Neural crest cell (in vitro differentiated cells): ENCODE measurements around the gene RRP9. TPM values are rescaled to one million over a fixed set of nuclear protein-coding genes. Genes with fewer than 3 reads are reported as not detected.

ENCODE experiments used
- DNase-seq: peaks from one replicate; pipeline ENCODE4 v3.0.0; 2021; ENCODE audit warnings: low read depth, mixed read lengths, low spot score
- H3K27ac Mint-ChIP-seq: one replicate; pipeline ENCODE4 v1.8.0; 2021; ENCODE audit warnings: mild to moderate bottlenecking, mixed read lengths; ENCODE audit not compliant: unreplicated experiment
- H3K27me3 Mint-ChIP-seq: 2 replicates; pipeline ENCODE4 v1.8.0; 2021; ENCODE audit warnings: low read depth, mild to moderate bottlenecking, mixed read lengths
- H3K36me3 Mint-ChIP-seq: 2 replicates; pipeline ENCODE4 v1.8.0; 2021; ENCODE audit warnings: low read depth, mild to moderate bottlenecking, mixed read lengths
- H3K4me1 Mint-ChIP-seq: 2 replicates; pipeline ENCODE4 v1.8.0; 2021; ENCODE audit warnings: mixed read lengths
- H3K4me3 Mint-ChIP-seq: one replicate; pipeline ENCODE4 v1.8.0; 2021; ENCODE audit warnings: mild to moderate bottlenecking, mixed read lengths
- H3K9me3 Mint-ChIP-seq: 2 replicates; pipeline ENCODE4 v1.8.0; 2021; ENCODE audit warnings: mixed read lengths
- total RNA-seq: library from RNA; stranded (reverse); gene quantifications from 2 replicates; pipeline ENCODE4 v1.2.1, GENCODE V29; 2021
- TF ChIP-seq, protein P1 (sequence below): fragments of 200-600 bp; sonication (generic); conservative IDR thresholded peaks from 2 replicates; pipeline ENCODE4 v1.5.0; 2021; ENCODE audit warnings: antibody characterized with exemption, mild to moderate bottlenecking

The RRP9 gene
- total RNA-seq, 1 donor from 2014 or later, result 40.1 TPM

DNA sequence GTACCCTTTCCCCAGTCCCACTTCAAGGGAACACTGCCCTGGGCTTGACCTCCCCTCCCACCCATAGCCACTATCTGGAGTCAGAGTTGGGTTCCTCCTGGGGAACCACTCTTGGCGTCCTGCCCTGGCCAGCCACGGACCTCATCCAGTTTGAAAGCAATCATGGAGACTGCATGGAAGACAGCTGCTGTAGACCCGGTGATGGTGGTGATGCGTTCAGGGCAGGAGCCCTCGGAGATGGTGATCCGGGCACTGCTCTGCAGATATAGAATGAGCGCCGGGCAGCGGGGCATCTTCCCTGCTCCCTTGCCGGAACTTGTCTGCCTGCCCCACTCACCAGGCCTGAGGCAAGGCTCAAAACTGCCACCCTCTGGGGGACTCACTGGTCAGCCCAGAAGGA is 18.7 kb upstream of the RRP9 start:
- TF ChIP-seq, protein P1, sequence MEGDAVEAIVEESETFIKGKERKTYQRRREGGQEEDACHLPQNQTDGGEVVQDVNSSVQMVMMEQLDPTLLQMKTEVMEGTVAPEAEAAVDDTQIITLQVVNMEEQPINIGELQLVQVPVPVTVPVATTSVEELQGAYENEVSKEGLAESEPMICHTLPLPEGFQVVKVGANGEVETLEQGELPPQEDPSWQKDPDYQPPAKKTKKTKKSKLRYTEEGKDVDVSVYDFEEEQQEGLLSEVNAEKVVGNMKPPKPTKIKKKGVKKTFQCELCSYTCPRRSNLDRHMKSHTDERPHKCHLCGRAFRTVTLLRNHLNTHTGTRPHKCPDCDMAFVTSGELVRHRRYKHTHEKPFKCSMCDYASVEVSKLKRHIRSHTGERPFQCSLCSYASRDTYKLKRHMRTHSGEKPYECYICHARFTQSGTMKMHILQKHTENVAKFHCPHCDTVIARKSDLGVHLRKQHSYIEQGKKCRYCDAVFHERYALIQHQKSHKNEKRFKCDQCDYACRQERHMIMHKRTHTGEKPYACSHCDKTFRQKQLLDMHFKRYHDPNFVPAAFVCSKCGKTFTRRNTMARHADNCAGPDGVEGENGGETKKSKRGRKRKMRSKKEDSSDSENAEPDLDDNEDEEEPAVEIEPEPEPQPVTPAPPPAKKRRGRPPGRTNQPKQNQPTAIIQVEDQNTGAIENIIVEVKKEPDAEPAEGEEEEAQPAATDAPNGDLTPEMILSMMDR, result no peak
- Mint-ChIP-seq H3K4me1 (peaks cover 35% of the 10 kb centered on the region), H3K36me3 (peaks cover 4% of the 10 kb centered on the region), H3K27ac (no peak overlapping the region), H3K4me3 (no peak overlapping the region), H3K9me3 (no peaks in the 10 kb centered on the region), H3K27me3 (peaks cover 5% of the 10 kb centered on the region)
- DNase-seq, result no peak

DNA sequence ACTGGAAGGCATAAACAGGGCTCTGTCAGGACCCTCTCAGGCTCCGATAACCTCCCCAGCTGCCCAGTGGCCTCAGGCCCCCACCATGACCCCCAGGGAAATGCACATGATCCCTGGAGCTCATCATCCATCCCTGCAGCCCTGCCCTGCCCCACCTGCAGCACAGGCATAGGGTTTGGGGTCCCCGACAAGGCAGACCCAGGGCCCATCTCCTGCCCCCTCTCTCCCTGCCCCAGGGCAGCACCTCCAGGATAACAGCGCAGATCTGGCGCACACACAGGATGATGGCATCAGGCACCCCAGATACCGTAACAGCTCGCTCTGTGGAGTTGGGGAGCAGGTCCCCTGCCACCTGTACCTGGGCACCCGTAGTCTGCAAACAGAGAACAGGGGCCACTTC is 17.9 kb upstream of the RRP9 start:
- Mint-ChIP-seq H3K36me3 (peaks cover 4% of the 10 kb centered on the region), H3K4me3 (no peak overlapping the region), H3K27ac (no peak overlapping the region), H3K4me1 (peaks cover 28% of the 10 kb centered on the region), H3K27me3 (peaks cover 10% of the 10 kb centered on the region), H3K9me3 (no peaks in the 10 kb centered on the region)
- TF ChIP-seq, protein P1, result no peak
- DNase-seq, result no peak

DNA sequence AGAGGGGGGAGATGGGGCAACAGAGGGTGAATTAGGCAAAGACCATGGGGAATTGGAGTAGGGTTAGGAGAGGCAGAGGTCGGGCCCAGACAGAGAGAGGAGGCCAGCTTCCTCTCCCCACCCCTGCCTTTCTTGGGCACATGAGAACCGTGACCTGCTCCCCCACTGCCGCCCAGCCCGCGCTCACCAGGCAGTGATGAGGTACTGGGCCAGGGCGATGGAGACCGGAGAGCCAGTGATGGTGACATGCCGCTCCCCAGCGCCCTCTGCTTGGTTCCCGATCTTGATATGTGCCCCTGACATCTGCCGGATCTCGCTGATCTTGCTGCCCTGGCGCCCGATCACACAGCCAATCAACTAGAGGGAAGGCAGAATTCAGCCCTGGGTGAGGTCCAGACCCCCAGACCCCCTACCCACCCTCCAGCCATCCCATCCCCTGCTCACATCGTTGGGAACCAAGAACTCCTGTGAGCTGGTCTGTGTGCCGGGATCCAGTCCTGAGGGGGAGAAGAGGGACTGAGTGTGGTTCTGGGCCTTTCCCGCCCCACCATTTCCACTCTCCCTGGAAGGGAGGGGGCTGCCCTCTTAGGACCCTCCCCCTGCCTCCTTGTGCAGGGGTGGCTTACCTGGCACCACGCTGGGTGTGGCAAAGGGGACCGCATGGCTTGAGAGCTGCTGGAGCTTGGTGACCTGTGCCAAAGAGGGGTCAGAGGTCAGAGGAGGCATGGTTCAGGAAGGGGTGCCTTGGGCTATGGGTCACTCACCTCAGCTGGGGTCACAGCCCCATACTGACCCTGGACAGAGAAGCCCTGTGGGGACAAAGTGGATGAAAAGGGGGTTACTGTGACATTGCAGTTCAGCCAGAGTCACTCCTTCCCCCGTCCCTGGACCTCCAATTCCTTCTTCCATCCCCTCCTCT is 17.2 kb upstream of the RRP9 start:
- Mint-ChIP-seq H3K36me3 (peaks cover 4% of the 10 kb centered on the region), H3K27me3 (peaks cover 17% of the 10 kb centered on the region), H3K4me1 (peaks cover 25% of the 10 kb centered on the region), H3K9me3 (no peaks in the 10 kb centered on the region), H3K4me3 (peak overlapping the region; percentile 62), H3K27ac (no peak overlapping the region)
- no peak for DNase-seq
- TF ChIP-seq, protein P1, result no peak

DNA sequence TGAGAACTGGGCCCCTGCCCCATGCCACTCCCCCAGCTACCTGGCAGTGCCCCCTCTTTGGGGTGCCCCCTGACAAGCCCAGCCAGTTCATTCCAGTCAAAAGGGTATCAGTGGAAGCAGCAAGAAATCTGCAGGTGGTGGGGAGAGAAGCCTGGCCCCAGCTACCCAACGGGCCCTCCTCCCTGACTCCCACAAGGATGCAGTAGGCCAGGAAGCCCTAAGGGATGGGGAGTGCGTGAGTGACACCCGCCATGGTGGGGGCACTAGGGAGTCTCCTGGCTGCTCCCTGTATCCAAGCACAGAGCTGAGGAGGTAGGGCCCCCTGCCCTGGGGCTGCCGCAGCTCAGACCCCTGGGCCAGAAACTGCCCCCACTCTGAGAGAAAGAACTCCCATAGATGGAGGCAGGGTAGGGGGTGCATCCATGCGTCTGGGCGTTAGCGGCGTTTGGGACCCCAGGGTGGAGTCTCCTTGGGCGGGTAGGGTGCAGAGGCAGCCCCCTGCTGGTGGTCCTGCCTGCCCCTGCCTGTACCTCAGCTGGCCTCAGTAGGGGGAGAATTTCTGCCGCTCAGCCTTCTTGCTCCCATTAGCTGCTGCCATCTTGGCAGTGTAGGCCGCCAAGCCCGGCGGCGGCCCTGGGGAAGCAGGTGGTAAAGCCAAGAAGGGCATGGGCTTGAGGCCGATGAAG is 16.0 kb upstream of the RRP9 start:
- no peak overlapping the region for H3K27ac Mint-ChIP-seq
- H3K36me3 Mint-ChIP-seq, result peaks cover 4% of the 10 kb centered on the region
- peaks cover 28% of the 10 kb centered on the region for H3K4me1 Mint-ChIP-seq

More for the DNA sequence above, 16.0 kb upstream of the RRP9 start:
- no peak for DNase-seq
- TF ChIP-seq, protein P1, result no peak
- Mint-ChIP-seq H3K9me3 (no peaks in the 10 kb centered on the region), H3K27me3 (peaks cover 27% of the 10 kb centered on the region), H3K4me3 (peak overlapping the region; percentile 62)
